Activated CD8-positive, alpha-beta memory T cell treated with anti-CD3 and anti-CD28 coated beads, Interleukin-2, amount 50 U/mL, for 1 hour (primary cell): ENCODE results near the gene RER1.

Experiments used
- DNase-seq: peaks from one replicate; pipeline ENCODE4 v3.0.0-alpha.2; 2020; ENCODE audit errors: extremely low read depth

The RER1 gene

GRCh38 chr1:2389644-2390043 is 2.0 kb upstream of the RER1 start:
- DNase-seq, result no peak

GRCh38 chr1:2391931-2392509 is 379 bp downstream of the RER1 start:
- DNase-seq, result no peak

GRCh38 chr1:2392686-2393085 is 1.0 kb downstream of the RER1 start:
- DNase-seq, result no peak

- no peak for DNase-seq
Observed at GRCh38 chr1:2393471-2393877, 1.8 kb downstream of the RER1 start.

- DNase-seq, result no peak
Observed at GRCh38 chr1:2394220-2394619, 2.6 kb downstream of the RER1 start.

GRCh38 chr1:2394761-2395160 is 3.1 kb downstream of the RER1 start:
- no peak for DNase-seq

- DNase-seq, result no peak
Observed at GRCh38 chr1:2395245-2395644, 3.6 kb downstream of the RER1 start.

GRCh38 chr1:2396059-2396458 is 4.4 kb downstream of the RER1 start:
- no peak for DNase-seq

GRCh38 chr1:2396476-2396875 is 4.8 kb downstream of the RER1 start:
- no peak for DNase-seq

GRCh38 chr1:2397007-2397679 is 5.5 kb downstream of the RER1 start:
- no peak for DNase-seq

- no peak for DNase-seq
Observed at GRCh38 chr1:2398871-2399270, 7.2 kb downstream of the RER1 start.

- DNase-seq, result no peak
Observed at GRCh38 chr1:2399890-2400575, 8.4 kb downstream of the RER1 start.

GRCh38 chr1:2400576-2400909 is 8.9 kb downstream of the RER1 start:
- DNase-seq, result no peak

GRCh38 chr1:2400950-2401649 is 9.5 kb downstream of the RER1 start:
- no peak for DNase-seq

- no peak for DNase-seq
Observed at GRCh38 chr1:2402420-2402819, 10.8 kb downstream of the RER1 start.

GRCh38 chr1:2403273-2403672 is 11.6 kb downstream of the RER1 start:
- no peak for DNase-seq

- DNase-seq, result no peak
Observed at GRCh38 chr1:2404142-2404889, 12.7 kb downstream of the RER1 start.

GRCh38 chr1:2404890-2405511 is 13.4 kb downstream of the RER1 start:
- no peak for DNase-seq

- no peak for DNase-seq
Observed at GRCh38 chr1:2405588-2406295, 14.1 kb downstream of the RER1 start.

GRCh38 chr1:2406451-2407041 is 14.9 kb downstream of the RER1 start:
- DNase-seq, result no peak
